Keratinocyte (primary cell): ENCODE measurements around the gene BAIAP2L2.

Source experiments
- EZH2 ChIP-seq: IDR thresholded peaks from one replicate; pipeline ENCODE4 v1.6.1; 2012; ENCODE audit warnings: inconsistent platforms, mild to moderate bottlenecking, low read length, moderate library complexity
- TF ChIP-seq, protein P1 (sequence below), 3 experiments: IDR thresholded peaks in 1 of 3; conservative IDR thresholded peaks in 1 of 3; optimal IDR thresholded peaks in 1 of 3; 2 replicates in 2 of 3; 3 replicates in 1 of 3; pipeline versions ENCODE3 to v1.5.1; 2011; ENCODE audit warnings: low read length in 3 of 3, mild to moderate bottlenecking in 3 of 3, moderate library complexity in 2 of 3, control low read depth in 1 of 3, inconsistent platforms in 1 of 3; ENCODE audit not compliant: insufficient read depth in 2 of 3; ENCODE audit errors: extremely low read depth in 1 of 3

DNA sequence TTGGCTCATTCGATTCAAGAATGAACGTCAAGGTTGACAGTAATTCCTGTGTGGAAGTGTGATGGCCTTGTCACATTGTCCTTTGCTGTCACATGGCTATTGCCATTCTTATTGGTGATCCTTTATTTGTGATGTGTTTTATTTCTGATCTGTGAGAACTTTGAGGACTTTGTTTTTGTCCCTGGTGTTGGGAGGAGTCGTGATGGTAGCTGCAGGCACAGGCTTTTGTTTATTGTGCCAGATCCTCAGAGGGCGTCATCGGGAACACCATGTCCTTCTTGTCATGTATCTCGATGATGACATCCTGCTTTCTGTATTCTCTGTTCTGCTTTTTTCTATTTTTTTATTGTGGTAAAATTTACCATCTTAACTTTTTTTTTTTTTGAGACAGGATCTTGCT, 47.7 kb downstream of the BAIAP2L2 start:
- TF ChIP-seq EZH2: no peak
- TF ChIP-seq, protein P1, sequence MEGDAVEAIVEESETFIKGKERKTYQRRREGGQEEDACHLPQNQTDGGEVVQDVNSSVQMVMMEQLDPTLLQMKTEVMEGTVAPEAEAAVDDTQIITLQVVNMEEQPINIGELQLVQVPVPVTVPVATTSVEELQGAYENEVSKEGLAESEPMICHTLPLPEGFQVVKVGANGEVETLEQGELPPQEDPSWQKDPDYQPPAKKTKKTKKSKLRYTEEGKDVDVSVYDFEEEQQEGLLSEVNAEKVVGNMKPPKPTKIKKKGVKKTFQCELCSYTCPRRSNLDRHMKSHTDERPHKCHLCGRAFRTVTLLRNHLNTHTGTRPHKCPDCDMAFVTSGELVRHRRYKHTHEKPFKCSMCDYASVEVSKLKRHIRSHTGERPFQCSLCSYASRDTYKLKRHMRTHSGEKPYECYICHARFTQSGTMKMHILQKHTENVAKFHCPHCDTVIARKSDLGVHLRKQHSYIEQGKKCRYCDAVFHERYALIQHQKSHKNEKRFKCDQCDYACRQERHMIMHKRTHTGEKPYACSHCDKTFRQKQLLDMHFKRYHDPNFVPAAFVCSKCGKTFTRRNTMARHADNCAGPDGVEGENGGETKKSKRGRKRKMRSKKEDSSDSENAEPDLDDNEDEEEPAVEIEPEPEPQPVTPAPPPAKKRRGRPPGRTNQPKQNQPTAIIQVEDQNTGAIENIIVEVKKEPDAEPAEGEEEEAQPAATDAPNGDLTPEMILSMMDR (optimal IDR thresholded peaks at IDR 0.05 in 1 of 3, IDR thresholded peaks at IDR 0.05 in 1 of 3, conservative IDR thresholded peaks at IDR 0.05 in 1 of 3; ENCODE audit: extremely low read depth in 1 of 3, insufficient read depth in 2 of 3, low read length in 3 of 3): no peak
